Measurements from ENCODE around the gene GNGT2.

GNGT2 gene

DNA sequence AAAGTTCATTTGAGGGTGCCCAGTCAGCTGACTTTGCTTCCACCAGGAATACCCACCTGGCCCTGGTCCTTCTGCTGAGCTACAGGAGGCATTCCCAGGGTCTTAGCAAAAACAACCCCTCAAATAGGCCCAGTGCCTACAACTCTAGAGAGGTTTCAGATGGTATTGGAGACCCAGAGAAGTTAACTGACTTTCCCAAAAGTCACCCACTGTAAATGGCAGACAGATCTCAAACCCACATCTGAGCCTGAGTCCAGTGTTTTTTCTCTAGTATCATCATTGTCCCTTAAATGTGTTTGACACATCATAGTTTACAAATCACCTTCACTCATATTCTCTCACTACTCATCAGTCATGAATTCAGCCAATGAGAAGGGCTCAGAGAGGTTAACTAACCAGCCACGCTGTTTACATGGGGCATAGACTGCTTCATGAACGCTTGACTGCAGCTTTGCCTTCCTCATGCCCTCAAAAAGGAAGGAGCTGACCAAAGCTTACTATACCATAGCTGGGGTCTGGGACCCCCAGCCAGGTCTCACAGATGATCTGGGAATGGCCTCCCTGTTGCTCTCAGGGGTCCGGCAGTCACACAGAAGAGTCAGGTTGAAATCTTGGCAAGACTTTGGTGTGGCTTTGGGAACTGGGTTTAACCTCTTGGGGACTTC is 16.5 kb upstream of the GNGT2 start:
- WGBS, 2 donors (ENCODE audit: extremely low coverage in 2 of 2, insufficient read length in 2 of 2, insufficient replicate concordance in 1 of 2) = no CpG with 5 or more reads among the region's 3 CpGs

DNA sequence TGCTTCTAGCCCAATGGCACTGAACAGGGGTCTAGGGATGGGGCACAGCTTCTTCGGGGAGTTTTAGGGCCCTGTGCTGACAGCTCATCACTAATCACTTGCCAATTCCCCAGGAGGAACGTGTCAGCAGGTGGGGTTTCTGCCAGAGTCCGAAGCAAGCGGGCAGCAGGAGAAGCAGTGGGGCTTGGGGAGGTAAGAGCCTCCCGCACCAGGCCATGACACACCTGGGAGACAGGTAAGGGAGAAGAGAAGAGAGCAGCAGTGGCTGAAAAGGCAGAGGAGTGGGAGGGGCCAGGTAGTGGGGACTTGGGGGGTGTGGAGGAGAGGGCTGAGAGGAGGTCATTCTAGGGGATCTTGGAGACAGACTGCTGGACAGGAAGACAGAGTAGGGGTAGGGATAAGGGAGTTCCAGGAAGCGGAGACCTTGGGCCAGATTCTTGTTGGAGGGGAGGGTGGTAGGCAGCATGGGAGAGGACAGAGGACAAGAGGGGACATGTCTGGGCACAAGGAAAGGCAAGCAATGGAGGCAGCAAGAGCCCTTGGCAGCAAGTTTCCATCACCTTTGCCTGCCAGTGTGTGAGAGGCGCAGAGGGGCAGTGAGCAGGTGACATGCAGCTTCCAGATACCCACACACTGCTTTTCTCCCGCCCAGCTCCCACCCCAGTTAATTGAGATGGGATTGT is 15.3 kb upstream of the GNGT2 start:
- no peak overlapping the region for H2BK12ac ChIP-seq (ENCODE audit: low read length)
- H2BK15ac ChIP-seq (ENCODE audit: low read length) = no peak overlapping the region
- H3K9me3 ChIP-seq (replicated peaks in 1 of 2; ENCODE audit: control insufficient read depth in 2 of 2, insufficient read depth in 1 of 2, low read depth in 1 of 2, low read length in 2 of 2) = no peaks in the 10 kb centered on the region
- peaks cover 0 to 16% of the 10 kb centered on the region in 2 donors for H3K4me1 ChIP-seq (ENCODE audit: control insufficient read depth in 2 of 2, insufficient read depth in 1 of 2, low read depth in 1 of 2, low read length in 2 of 2)
- H2BK120ac ChIP-seq (ENCODE audit: low read depth, low read length) = no peak overlapping the region
- H3K4me2 ChIP-seq (ENCODE audit: insufficient read depth, low read length, poor library complexity, severe bottlenecking) = no peak overlapping the region
- no peak overlapping the region for H3K4ac ChIP-seq (ENCODE audit: low read length)
- H2BK5ac ChIP-seq (ENCODE audit: low read length) = no peak overlapping the region
- H3K9ac ChIP-seq (ENCODE audit: low read depth, low read length, poor library complexity) = no peak overlapping the region
- H3K27ac ChIP-seq (replicated peaks; ENCODE audit: low read length) = no peak overlapping the region
- peak overlapping the region; percentile 37 for H2AK5ac ChIP-seq (ENCODE audit: low read depth, low read length)
- H3K14ac ChIP-seq (ENCODE audit: low read length) = no peak overlapping the region
- no peak overlapping the region for H2AFZ ChIP-seq (ENCODE audit: low read length)
- H3K23ac ChIP-seq (ENCODE audit: low read depth, low read length, poor library complexity) = no peak overlapping the region
- no peak overlapping the region for H4K91ac ChIP-seq (ENCODE audit: low read depth, low read length, poor library complexity)
- H3K27me3 ChIP-seq (ENCODE audit: control insufficient read depth in 3 of 3, insufficient read depth in 3 of 3, low read depth in 1 of 3, low read length in 3 of 3) = peaks cover 27 to 85% (median 78%) of the 10 kb centered on the region in 3 experiments
- H3K79me1 ChIP-seq (ENCODE audit: low read depth, low read length) = no peaks in the 10 kb centered on the region
- H3K18ac ChIP-seq (ENCODE audit: low read length) = no peak overlapping the region
- no peak for DNase-seq (ENCODE audit: low spot score)
- H3K36me3 ChIP-seq (replicated peaks in 1 of 2; ENCODE audit: control insufficient read depth in 2 of 2, insufficient read depth in 2 of 2, low read length in 2 of 2) = no peaks in the 10 kb centered on the region
- no CpG with 5 or more reads among the region's 8 CpGs for WGBS, 2 donors (ENCODE audit: extremely low coverage in 2 of 2, insufficient read length in 2 of 2, insufficient replicate concordance in 1 of 2)
- H4K8ac ChIP-seq (ENCODE audit: low read depth, low read length) = no peak overlapping the region
- H3K4me3 ChIP-seq (ENCODE audit: low read length in 2 of 2) = no peak overlapping the region

More for the DNA sequence above, 16.5 kb upstream of the GNGT2 start:
- Histone ChIP-seq H3K27me3 (ENCODE audit: control insufficient read depth in 3 of 3, insufficient read depth in 3 of 3, low read depth in 1 of 3, low read length in 3 of 3) (peaks cover 31 to 94% (median 88%) of the 10 kb centered on the region in 3 experiments), H3K4ac (ENCODE audit: low read length) (no peak overlapping the region), H3K79me1 (ENCODE audit: low read depth, low read length) (no peaks in the 10 kb centered on the region), H2BK15ac (ENCODE audit: low read length) (no peak overlapping the region), H4K91ac (ENCODE audit: low read depth, low read length, poor library complexity) (no peak overlapping the region), H3K27ac (replicated peaks; ENCODE audit: low read length) (no peak overlapping the region), H3K23ac (ENCODE audit: low read depth, low read length, poor library complexity) (no peak overlapping the region), H3K4me1 (ENCODE audit: control insufficient read depth in 2 of 2, insufficient read depth in 1 of 2, low read depth in 1 of 2, low read length in 2 of 2) (peaks cover 4 to 18% of the 10 kb centered on the region in 2 donors), H3K9me3 (replicated peaks in 1 of 2; ENCODE audit: control insufficient read depth in 2 of 2, insufficient read depth in 1 of 2, low read depth in 1 of 2, low read length in 2 of 2) (no peaks in the 10 kb centered on the region), H2BK12ac (ENCODE audit: low read length) (no peak overlapping the region), H3K9ac (ENCODE audit: low read depth, low read length, poor library complexity) (no peak overlapping the region), H4K8ac (ENCODE audit: low read depth, low read length) (no peak overlapping the region), H2AFZ (ENCODE audit: low read length) (no peak overlapping the region), H2BK5ac (ENCODE audit: low read length) (no peak overlapping the region), H3K14ac (ENCODE audit: low read length) (no peak overlapping the region), H2AK5ac (ENCODE audit: low read depth, low read length) (no peak overlapping the region), H3K18ac (ENCODE audit: low read length) (no peak overlapping the region), H3K4me3 (ENCODE audit: low read length in 2 of 2) (no peak overlapping the region), H2BK120ac (ENCODE audit: low read depth, low read length) (no peak overlapping the region), H3K36me3 (replicated peaks in 1 of 2; ENCODE audit: control insufficient read depth in 2 of 2, insufficient read depth in 2 of 2, low read length in 2 of 2) (no peaks in the 10 kb centered on the region), H3K4me2 (ENCODE audit: insufficient read depth, low read length, poor library complexity, severe bottlenecking) (no peak overlapping the region)
- DNase-seq (ENCODE audit: low spot score) = no peak

DNA sequence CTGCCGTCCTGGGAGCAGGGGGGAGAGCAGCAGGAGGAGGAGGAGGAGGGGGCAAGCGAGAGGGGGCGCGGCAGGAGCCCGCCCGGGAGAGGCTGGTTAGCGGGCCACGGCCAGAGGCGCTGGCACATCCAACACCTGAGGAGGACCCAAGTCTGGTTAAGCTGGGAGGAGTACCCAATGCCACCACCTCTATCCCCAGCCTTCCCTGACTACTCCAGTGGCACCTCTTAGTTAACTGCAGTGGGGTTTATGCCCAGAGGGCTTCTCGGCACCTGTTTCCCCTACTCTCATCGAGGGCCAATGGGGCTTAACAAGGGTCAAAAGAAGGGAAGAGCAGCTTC is 14.6 kb upstream of the GNGT2 start:
- H3K18ac ChIP-seq (ENCODE audit: low read length) = no peak overlapping the region
- no peak overlapping the region for H4K8ac ChIP-seq (ENCODE audit: low read depth, low read length)
- H3K23ac ChIP-seq (ENCODE audit: low read depth, low read length, poor library complexity) = no peak overlapping the region
- WGBS, 2 donors (ENCODE audit: extremely low coverage in 2 of 2, insufficient read length in 2 of 2, insufficient replicate concordance in 1 of 2) = no CpG with 5 or more reads among the region's 11 CpGs
- H2AFZ ChIP-seq (ENCODE audit: low read length) = peak overlapping the region; percentile 76
- H2BK5ac ChIP-seq (ENCODE audit: low read length) = no peak overlapping the region
- no peak overlapping the region for H3K4ac ChIP-seq (ENCODE audit: low read length)
- no peaks in the 10 kb centered on the region for H3K36me3 ChIP-seq (replicated peaks in 1 of 2; ENCODE audit: control insufficient read depth in 2 of 2, insufficient read depth in 2 of 2, low read length in 2 of 2)
- H3K14ac ChIP-seq (ENCODE audit: low read length) = no peak overlapping the region
- H2AK5ac ChIP-seq (ENCODE audit: low read depth, low read length) = no peak overlapping the region
- H3K9me3 ChIP-seq (replicated peaks in 1 of 2; ENCODE audit: control insufficient read depth in 2 of 2, insufficient read depth in 1 of 2, low read depth in 1 of 2, low read length in 2 of 2) = no peaks in the 10 kb centered on the region
- H3K4me1 ChIP-seq (ENCODE audit: control insufficient read depth in 2 of 2, insufficient read depth in 1 of 2, low read depth in 1 of 2, low read length in 2 of 2) = peaks cover 0 to 16% of the 10 kb centered on the region in 2 donors
- no peak overlapping the region for H2BK15ac ChIP-seq (ENCODE audit: low read length)
- H3K27ac ChIP-seq (replicated peaks; ENCODE audit: low read length) = no peak overlapping the region
- peak overlapping the region; percentile 64 for H3K4me2 ChIP-seq (ENCODE audit: insufficient read depth, low read length, poor library complexity, severe bottlenecking)
- H2BK120ac ChIP-seq (ENCODE audit: low read depth, low read length) = no peak overlapping the region
- H4K91ac ChIP-seq (ENCODE audit: low read depth, low read length, poor library complexity) = no peak overlapping the region
- no peak overlapping the region for H2BK12ac ChIP-seq (ENCODE audit: low read length)
- no peak for DNase-seq (ENCODE audit: low spot score)
- H3K9ac ChIP-seq (ENCODE audit: low read depth, low read length, poor library complexity) = peak overlapping the region; percentile 79
- H3K27me3 ChIP-seq (ENCODE audit: control insufficient read depth in 3 of 3, insufficient read depth in 3 of 3, low read depth in 1 of 3, low read length in 3 of 3) = peaks cover 27 to 79% (median 72%) of the 10 kb centered on the region in 3 experiments
- H3K4me3 ChIP-seq (ENCODE audit: low read length in 2 of 2) = peak overlapping the region in 1 of 2 donors; percentile 68
- H3K79me1 ChIP-seq (ENCODE audit: low read depth, low read length) = no peaks in the 10 kb centered on the region

DNA sequence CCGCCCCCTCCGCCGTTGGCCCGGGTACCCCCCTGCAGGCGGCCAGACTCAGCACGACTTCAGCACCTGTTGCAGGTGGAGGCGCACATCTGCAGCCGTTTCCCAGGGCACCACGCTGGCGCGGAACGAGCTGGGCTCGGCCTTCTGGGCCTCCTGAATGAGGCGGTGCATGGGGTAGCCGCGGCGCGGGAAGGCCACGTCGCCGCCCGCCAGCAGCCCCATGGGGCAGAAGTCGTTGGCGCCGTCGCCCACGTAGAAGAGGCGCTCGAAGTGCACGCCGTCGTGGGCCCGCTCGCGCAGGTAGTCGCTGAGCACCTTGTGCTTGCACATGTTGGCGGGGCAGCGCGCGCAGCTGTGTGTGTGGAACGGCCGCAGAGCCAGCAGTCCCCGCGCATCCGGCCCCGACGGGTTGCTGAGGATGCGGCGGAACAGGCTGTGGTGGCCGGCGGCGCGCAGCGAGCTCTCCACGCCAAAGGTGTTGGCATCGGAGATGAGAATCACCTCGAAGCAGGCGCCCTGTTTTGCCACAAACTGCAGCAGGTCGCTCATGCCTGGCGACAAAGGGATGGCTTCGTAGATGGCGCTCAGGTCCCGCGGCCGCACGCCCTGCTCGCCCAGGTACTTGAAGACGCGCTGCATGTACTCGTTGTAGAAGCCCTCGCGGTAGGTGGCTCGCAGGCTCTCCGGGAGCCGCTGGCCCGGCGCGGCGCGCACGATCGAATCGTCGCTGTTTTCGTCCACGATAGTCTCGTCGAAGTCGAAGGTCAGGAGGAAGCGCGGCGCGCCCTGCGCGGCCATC is 14.0 kb upstream of the GNGT2 start:
- Histone ChIP-seq H4K8ac (ENCODE audit: low read depth, low read length) (no peak overlapping the region), H3K14ac (ENCODE audit: low read length) (peak overlapping the region; percentile 90), H3K4me2 (ENCODE audit: insufficient read depth, low read length, poor library complexity, severe bottlenecking) (peak overlapping the region; percentile 64), H3K18ac (ENCODE audit: low read length) (peak overlapping the region; percentile 92), H3K4me1 (ENCODE audit: control insufficient read depth in 2 of 2, insufficient read depth in 1 of 2, low read depth in 1 of 2, low read length in 2 of 2) (peaks cover 0 to 14% of the 10 kb centered on the region in 2 donors), H2BK5ac (ENCODE audit: low read length) (peak overlapping the region; percentile 42), H3K27me3 (ENCODE audit: control insufficient read depth in 3 of 3, insufficient read depth in 3 of 3, low read depth in 1 of 3, low read length in 3 of 3) (peaks cover 23 to 74% (median 66%) of the 10 kb centered on the region in 3 experiments), H2AK5ac (ENCODE audit: low read depth, low read length) (peak overlapping the region; percentile 40), H2BK12ac (ENCODE audit: low read length) (peak overlapping the region; percentile 52), H3K9ac (ENCODE audit: low read depth, low read length, poor library complexity) (peak overlapping the region; percentile 79), H4K91ac (ENCODE audit: low read depth, low read length, poor library complexity) (no peak overlapping the region), H3K36me3 (replicated peaks in 1 of 2; ENCODE audit: control insufficient read depth in 2 of 2, insufficient read depth in 2 of 2, low read length in 2 of 2) (no peaks in the 10 kb centered on the region), H3K27ac (replicated peaks; ENCODE audit: low read length) (no peak overlapping the region), H3K4me3 (ENCODE audit: low read length in 2 of 2) (peak overlapping the region in 1 of 2 donors; percentile 68), H3K4ac (ENCODE audit: low read length) (peak overlapping the region; percentile 42), H2AFZ (ENCODE audit: low read length) (peak overlapping the region; percentile 76), H2BK120ac (ENCODE audit: low read depth, low read length) (no peak overlapping the region), H3K9me3 (replicated peaks in 1 of 2; ENCODE audit: control insufficient read depth in 2 of 2, insufficient read depth in 1 of 2, low read depth in 1 of 2, low read length in 2 of 2) (no peaks in the 10 kb centered on the region), H3K23ac (ENCODE audit: low read depth, low read length, poor library complexity) (peak overlapping the region; percentile 86), H3K79me1 (ENCODE audit: low read depth, low read length) (no peaks in the 10 kb centered on the region), H2BK15ac (ENCODE audit: low read length) (peak overlapping the region; percentile 24)
- DNase-seq (ENCODE audit: low spot score) = no peak
- WGBS, 2 donors (ENCODE audit: extremely low coverage in 2 of 2, insufficient read length in 2 of 2, insufficient replicate concordance in 1 of 2) = no CpG with 5 or more reads among the region's 95 CpGs
